Measurements from ENCODE around the gene EHD1.

DNA sequence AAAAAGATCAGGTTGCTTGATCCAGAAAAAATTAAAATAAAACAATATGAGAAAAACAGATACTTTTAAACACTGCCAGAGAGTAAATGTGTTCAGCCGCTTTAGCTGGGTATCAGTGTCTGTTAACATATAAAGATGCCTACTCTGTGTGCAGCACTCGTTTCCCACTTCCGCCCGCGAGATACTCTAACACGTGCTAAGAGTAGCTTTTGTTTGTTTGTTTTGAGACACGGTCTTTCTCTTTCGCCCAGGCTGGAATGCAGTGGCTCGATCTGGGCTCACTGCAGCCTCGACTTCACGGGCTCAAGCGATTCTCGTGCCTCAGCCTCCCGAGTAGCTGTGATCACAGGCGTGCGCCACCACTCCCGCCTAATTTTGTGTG is 67.5 kb downstream of the EHD1 start:
- no peak for TF ChIP-seq POLR2A (IDR thresholded peaks at IDR 0.05)
- TF ChIP-seq, protein P1, sequence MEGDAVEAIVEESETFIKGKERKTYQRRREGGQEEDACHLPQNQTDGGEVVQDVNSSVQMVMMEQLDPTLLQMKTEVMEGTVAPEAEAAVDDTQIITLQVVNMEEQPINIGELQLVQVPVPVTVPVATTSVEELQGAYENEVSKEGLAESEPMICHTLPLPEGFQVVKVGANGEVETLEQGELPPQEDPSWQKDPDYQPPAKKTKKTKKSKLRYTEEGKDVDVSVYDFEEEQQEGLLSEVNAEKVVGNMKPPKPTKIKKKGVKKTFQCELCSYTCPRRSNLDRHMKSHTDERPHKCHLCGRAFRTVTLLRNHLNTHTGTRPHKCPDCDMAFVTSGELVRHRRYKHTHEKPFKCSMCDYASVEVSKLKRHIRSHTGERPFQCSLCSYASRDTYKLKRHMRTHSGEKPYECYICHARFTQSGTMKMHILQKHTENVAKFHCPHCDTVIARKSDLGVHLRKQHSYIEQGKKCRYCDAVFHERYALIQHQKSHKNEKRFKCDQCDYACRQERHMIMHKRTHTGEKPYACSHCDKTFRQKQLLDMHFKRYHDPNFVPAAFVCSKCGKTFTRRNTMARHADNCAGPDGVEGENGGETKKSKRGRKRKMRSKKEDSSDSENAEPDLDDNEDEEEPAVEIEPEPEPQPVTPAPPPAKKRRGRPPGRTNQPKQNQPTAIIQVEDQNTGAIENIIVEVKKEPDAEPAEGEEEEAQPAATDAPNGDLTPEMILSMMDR (IDR thresholded peaks at IDR 0.05), result no peak

Data from ovary (tissue), 3 donors.